ENCODE data around the gene CSAG1.
"Not testable (repeated sequence)": the region's sequence is repeated elsewhere in the genome, so short reads cannot be mapped to it uniquely, and the experiment has no call there.

Gene CSAG1

GRCh38 chrX:152733261-152733975, at the start of gene CSAG1, which contains the start of gene MAGEA12:
Gene CSAG1 (minus strand): TSS chrX:152733721. CDS start chrX:152732460, 1,261 bp downstream.
Gene MAGEA12 (plus strand): TSS chrX:152733757. CDS start chrX:152736162, 2,405 bp downstream.
- no peak for DNase-seq

GRCh38 chrX:152769549-152770289, 36.2 kb upstream of the CSAG1 start, which contains the start of gene MAGEA6:
Gene MAGEA6 (minus strand): TSS chrX:152769689. CDS start chrX:152767650, 2,039 bp downstream.
- DNase-seq, result not testable (repeated sequence)

GRCh38 chrX:152766562-152766961, 33.0 kb upstream of the CSAG1 start:
- DNase-seq, result not testable (repeated sequence)

- not testable (repeated sequence) for DNase-seq
Measured at GRCh38 chrX:152761582-152761981, 28.1 kb upstream of the CSAG1 start.

GRCh38 chrX:152759544-152759943, 26.0 kb upstream of the CSAG1 start:
- not testable (repeated sequence) for DNase-seq

- not testable (repeated sequence) for DNase-seq
Measured at GRCh38 chrX:152758918-152759317, 25.4 kb upstream of the CSAG1 start, which contains the start of gene CSAG3. Gene CSAG3 (plus strand): TSS chrX:152759218.

- not testable (repeated sequence) for DNase-seq
Measured at GRCh38 chrX:152754871-152755270, 21.4 kb upstream of the CSAG1 start.

GRCh38 chrX:152753686-152754650, 20.4 kb upstream of the CSAG1 start, which contains the start of gene MAGEA2:
Gene MAGEA2 (minus strand): TSS chrX:152753842. CDS start chrX:152751363, 2,479 bp downstream.
- not testable (repeated sequence) for DNase-seq

- no peak for DNase-seq
Measured at GRCh38 chrX:152738560-152738959, 5.0 kb upstream of the CSAG1 start.

- not testable (repeated sequence) for DNase-seq
Measured at GRCh38 chrX:152736528-152736927, 3.0 kb upstream of the CSAG1 start.

GRCh38 chrX:152735860-152736511, 2.5 kb upstream of the CSAG1 start:
- DNase-seq, result no peak

- no peak for DNase-seq
Measured at GRCh38 chrX:152735101-152735500, 1.6 kb upstream of the CSAG1 start.

GRCh38 chrX:152734143-152734858, 780 bp upstream of the CSAG1 start:
- DNase-seq, result not testable (repeated sequence)

GRCh38 chrX:152725409-152725808, 8.1 kb downstream of the CSAG1 start:
- no peak for DNase-seq

- DNase-seq, result not testable (repeated sequence)
Measured at GRCh38 chrX:152713815-152714787, 19.4 kb downstream of the CSAG1 start, which contains the start of gene MAGEA2B. Gene MAGEA2B (plus strand): TSS chrX:152714628. CDS start chrX:152717107, 2,479 bp downstream.

- DNase-seq, result not testable (repeated sequence)
Measured at GRCh38 chrX:152713195-152713594, 20.3 kb downstream of the CSAG1 start.

- DNase-seq, result not testable (repeated sequence)
Measured at GRCh38 chrX:152709173-152709572, 24.3 kb downstream of the CSAG1 start, which contains the start of gene CSAG2. Gene CSAG2 (minus strand): TSS chrX:152709273. CDS start chrX:152709112, 161 bp downstream.

- DNase-seq, result not testable (repeated sequence)
Measured at GRCh38 chrX:152706500-152706899, 27.0 kb downstream of the CSAG1 start.

GRCh38 chrX:152700390-152700789, 33.1 kb downstream of the CSAG1 start:
- not testable (repeated sequence) for DNase-seq

Data from activated CD4-positive, alpha-beta T cell treated with anti-CD3 and anti-CD28 coated beads, Interleukin-2, amount 50 U/mL, for 1 hour (primary cell).